Ovary (tissue), 3 donors: ENCODE results near the gene TEX28.
"Not testable (repeated sequence)": the region's sequence is repeated elsewhere in the genome, so short reads cannot be mapped to it uniquely, and the experiment has no call there.

Experiments
- CTCF ChIP-seq, 3 donors: fragments of 450-650 bp in 2 of 3; fragments of 200-600 bp in 1 of 3; IDR thresholded peaks; one replicate each; pipeline versions ENCODE4 v1.5.1 to v1.8.0; 2016 to 2022; ENCODE audit warnings: antibody characterized with exemption in 3 of 3, mild to moderate bottlenecking in 1 of 3
- EP300 ChIP-seq: sonication (generic); formaldehyde crosslinking; IDR thresholded peaks from one replicate; pipeline ENCODE4 v1.6.1; 2017; ENCODE audit warnings: antibody characterized with exemption
- POLR2A ChIP-seq: fragments of 450-650 bp; IDR thresholded peaks from one replicate; pipeline ENCODE4 v1.6.1; 2017; ENCODE audit warnings: antibody characterized with exemption, mild to moderate bottlenecking, moderate library complexity
- donor health status: DM: no; HTN: no; CAD: no.

- TF ChIP-seq EP300; CTCF (IDR thresholded peaks at IDR 0.05); POLR2A: not testable (repeated sequence)
Observed at GRCh38 chrX:154302998-154303397, 8.1 kb upstream of the TEX28 start.
